H1 (cell line): ENCODE results near the gene ALDH3B1. TPM values are rescaled to one million over a fixed set of nuclear protein-coding genes. Genes with fewer than 3 reads are reported as not detected.
"Not testable (repeated sequence)": the region's sequence is repeated elsewhere in the genome, so short reads cannot be mapped to it uniquely, and the experiment has no call there.

Experiments used
- CTCF ChIA-PET: fragments of 300-600 bp; sonication (Branson Sonifier 250); formaldehyde crosslinking; loops from one replicate; lab custom pipeline; 2021; ENCODE audit not compliant: partially characterized antibody; lab: Charles Lee
- POLR2A ChIA-PET: fragments of 300-600 bp; sonication (Branson Sonifier 250); formaldehyde crosslinking; loops from one replicate; lab custom pipeline; 2021; ENCODE audit warnings: inconsistent platforms; ENCODE audit not compliant: partially characterized antibody; lab: Charles Lee
- DNase-seq, 2 experiments: peaks; one replicate each; pipeline versions ENCODE4 v3.0.0 to v3.0.0-alpha.2; 2010 to 2022; ENCODE audit warnings: low spot score in 2 of 2, low read depth in 1 of 2, mixed read lengths in 1 of 2
- FAIRE-seq: peaks from 2 replicates; lab custom pipeline; 2011; peaks lifted over from hg19 to GRCh38; lab: Jason Lieb, UNC
- H2AFZ ChIP-seq: 2 replicates; pipeline ENCODE4 v1.8.1; 2012; ENCODE audit warnings: low read length, inconsistent platforms
- H2AK5ac ChIP-seq: 2 replicates; pipeline ENCODE4 v1.6.1; 2013; ENCODE audit warnings: low read depth, low read length
- H2BK120ac ChIP-seq: replicated peaks from 2 replicates; pipeline ENCODE3; 2013; ENCODE audit warnings: low read depth, low read length, inconsistent platforms
- H2BK12ac ChIP-seq: 2 replicates; pipeline ENCODE4 v1.6.1; 2013; ENCODE audit warnings: low read depth, low read length
- H2BK15ac ChIP-seq: 2 replicates; pipeline ENCODE4 v1.6.1; 2013; ENCODE audit warnings: low read length
- H2BK20ac ChIP-seq: 2 replicates; pipeline ENCODE4 v1.6.1; 2013; ENCODE audit warnings: low read length
- H2BK5ac ChIP-seq: 2 replicates; pipeline ENCODE4 v1.6.1; 2013; ENCODE audit warnings: low read depth, low read length
- H3K14ac ChIP-seq: 2 replicates; pipeline ENCODE4 v1.6.1; 2013; ENCODE audit warnings: inconsistent platforms; ENCODE audit not compliant: insufficient read length
- H3K18ac ChIP-seq: 2 replicates; pipeline ENCODE4 v1.6.1; 2013; ENCODE audit warnings: low read length; ENCODE audit errors: extremely low read depth
- H3K23ac ChIP-seq: 2 replicates; pipeline ENCODE4 v1.6.1; 2013; ENCODE audit warnings: inconsistent platforms; ENCODE audit not compliant: insufficient read length
- H3K23me2 ChIP-seq: 2 replicates; pipeline ENCODE4 v1.6.1; 2013; ENCODE audit warnings: low read depth, low read length
- H3K27ac ChIP-seq: 2 replicates; pipeline ENCODE4 v1.6.1; 2011; ENCODE audit warnings: low read depth, low read length, inconsistent platforms
- H3K27me3 ChIP-seq, 4 experiments: replicated peaks in 1 of 4; 1 replicate in 1 of 4; 2 replicates in 3 of 4; pipeline versions ENCODE4 v1.6.1 to v1.8.1; 2011 to 2013; ENCODE audit warnings: low read length in 3 of 4, mild to moderate bottlenecking in 3 of 4, inconsistent platforms in 2 of 4, mixed read lengths in 2 of 4, moderate library complexity in 1 of 4; ENCODE audit not compliant: control insufficient read depth in 3 of 4, insufficient read depth in 3 of 4; ENCODE audit errors: extremely low read depth in 1 of 4
- H3K36me3 ChIP-seq, 4 experiments: 2 replicates each; pipeline versions ENCODE4 v1.6.1 to v1.8.1; 2011 to 2013; ENCODE audit warnings: mild to moderate bottlenecking in 4 of 4, low read length in 3 of 4, moderate library complexity in 2 of 4, control low read depth in 1 of 4, inconsistent platforms in 1 of 4; ENCODE audit not compliant: insufficient read depth in 4 of 4, control insufficient read depth in 2 of 4
- H3K4ac ChIP-seq: replicated peaks from 2 replicates; pipeline ENCODE3; 2013; ENCODE audit warnings: low read length, low read depth, mixed read lengths, inconsistent platforms; ENCODE audit not compliant: insufficient read length
- H3K4me1 ChIP-seq, 4 experiments: replicated peaks in 1 of 4; 1 replicate in 1 of 4; 2 replicates in 3 of 4; pipeline versions ENCODE4 v1.6.1 to v1.8.1; 2011 to 2013; ENCODE audit warnings: low read length in 3 of 4, inconsistent platforms in 2 of 4, mixed read lengths in 1 of 4; ENCODE audit not compliant: insufficient read depth in 4 of 4, control insufficient read depth in 3 of 4
- H3K4me2 ChIP-seq, 2 experiments: 2 replicates each; pipeline versions ENCODE4 v1.6.1 to v1.8.1; 2011 to 2013; ENCODE audit warnings: low read depth in 2 of 2, low read length in 2 of 2, control low read depth in 1 of 2, inconsistent platforms in 1 of 2, mild to moderate bottlenecking in 1 of 2; ENCODE audit not compliant: insufficient read depth in 1 of 2
- H3K4me3 ChIP-seq, 4 experiments: fragments of 200-600, 300-600 bp in 1 of 4; sonication (generic), shearing (Covaris generic), sonication (Bioruptor Twin) in 1 of 4; 2 replicates each; pipeline versions ENCODE4 v1.5.1 to v1.8.1; 2011 to 2016; ENCODE audit warnings: low read length in 4 of 4, low read depth in 3 of 4, control low read depth in 2 of 4, inconsistent platforms in 2 of 4, mild to moderate bottlenecking in 2 of 4, mixed read lengths in 1 of 4, moderate library complexity in 1 of 4; ENCODE audit not compliant: insufficient read depth in 2 of 4; ENCODE audit errors: extremely low read depth in 1 of 4
- H3K56ac ChIP-seq: replicated peaks from 2 replicates; pipeline ENCODE3; 2013; ENCODE audit warnings: low read depth, mild to moderate bottlenecking, mixed read lengths, low read length, inconsistent platforms; ENCODE audit not compliant: insufficient read length
- H3K79me1 ChIP-seq: 2 replicates; pipeline ENCODE4 v1.6.1; 2013; ENCODE audit warnings: low read depth, low read length, control low read depth
- H3K79me2 ChIP-seq, 2 experiments: 2 replicates each; pipeline versions ENCODE4 v1.6.1 to v1.8.1; 2012 to 2013; ENCODE audit warnings: low read length in 2 of 2, mild to moderate bottlenecking in 2 of 2, inconsistent platforms in 1 of 2; ENCODE audit not compliant: insufficient read depth in 2 of 2, control insufficient read depth in 1 of 2
- H3K9ac ChIP-seq, 4 experiments: replicated peaks in 1 of 4; 1 replicate in 1 of 4; 2 replicates in 3 of 4; pipeline versions ENCODE4 v1.6.1 to v1.8.1; 2011 to 2013; ENCODE audit warnings: low read depth in 3 of 4, low read length in 3 of 4, control low read depth in 2 of 4, mild to moderate bottlenecking in 2 of 4, moderate library complexity in 2 of 4, inconsistent platforms in 1 of 4; ENCODE audit errors: extremely low read depth in 1 of 4
- H3K9me3 ChIP-seq, 2 experiments: 2 replicates each; pipeline versions ENCODE4 v1.6.1 to v1.8.1; 2012 to 2013; ENCODE audit warnings: mild to moderate bottlenecking in 2 of 2, moderate library complexity in 2 of 2, control low read depth in 1 of 2, inconsistent platforms in 1 of 2, low read depth in 1 of 2, low read length in 1 of 2, mixed read lengths in 1 of 2; ENCODE audit not compliant: insufficient read depth in 2 of 2
- H4K20me1 ChIP-seq, 2 experiments: replicated peaks in 1 of 2; 2 replicates each; pipeline versions ENCODE3 to v1.8.1; 2011 to 2013; ENCODE audit warnings: inconsistent platforms in 2 of 2, low read length in 2 of 2, mild to moderate bottlenecking in 1 of 2; ENCODE audit not compliant: insufficient read depth in 2 of 2, control insufficient read depth in 1 of 2
- H4K5ac ChIP-seq: 2 replicates; pipeline ENCODE4 v1.6.1; 2013; ENCODE audit warnings: low read length, low read depth, mixed read lengths, inconsistent platforms; ENCODE audit not compliant: insufficient read length
- H4K8ac ChIP-seq: 2 replicates; pipeline ENCODE4 v1.8.0; 2013; ENCODE audit warnings: mild to moderate bottlenecking, moderate library complexity, low read length, inconsistent platforms; ENCODE audit not compliant: insufficient read depth; ENCODE audit errors: extremely low read depth
- H4K91ac ChIP-seq: replicated peaks from 2 replicates; pipeline ENCODE3; 2013; ENCODE audit warnings: low read length, mixed read lengths, inconsistent platforms; ENCODE audit not compliant: insufficient read length
- CTCF ChIP-seq, 3 experiments: IDR thresholded peaks; 1 replicate in 2 of 3; 2 replicates in 1 of 3; pipeline versions ENCODE4 v1.5.1 to v1.6.1; 2011; ENCODE audit warnings: low read length in 3 of 3, mild to moderate bottlenecking in 3 of 3, inconsistent platforms in 2 of 3, low read depth in 1 of 3, moderate library complexity in 1 of 3; ENCODE audit not compliant: insufficient read depth in 1 of 3; ENCODE audit errors: control extremely low read depth in 1 of 3
- E2F6 ChIP-seq: IDR thresholded peaks from 2 replicates; pipeline ENCODE4 v1.6.1; 2012; ENCODE audit warnings: inconsistent platforms
- MAX ChIP-seq: IDR thresholded peaks from 2 replicates; pipeline ENCODE4 v1.6.1; 2012; ENCODE audit warnings: inconsistent platforms
- RAD21 ChIP-seq, 2 experiments: IDR thresholded peaks in 1 of 2; conservative IDR thresholded peaks in 1 of 2; 2 replicates each; pipeline ENCODE4 v1.6.1; 2011; ENCODE audit warnings: low read depth in 2 of 2, low read length in 2 of 2, improper control_type of control experiment in 1 of 2, inconsistent platforms in 1 of 2, mild to moderate bottlenecking in 1 of 2, moderate library complexity in 1 of 2
- WGBS, 2 experiments: shearing (Covaris generic) in 1 of 2; methylation state at CpG; one replicate each; pipeline versions ENCODE4 v1.1.6 to v1.1.7; 2013 to 2015; ENCODE audit warnings: low lambda C conversion rate in 2 of 2, mixed read lengths in 2 of 2, inconsistent platforms in 1 of 2, low coverage in 1 of 2, missing lambda C conversion rate in 1 of 2; ENCODE audit not compliant: insufficient replicate concordance in 2 of 2, insufficient coverage in 1 of 2, insufficient read length in 1 of 2; ENCODE audit errors: extremely low coverage in 1 of 2, missing lambda C conversion rate in 1 of 2; 5-methylcytosine and 5-hydroxymethylcytosine counted together
- polyA plus RNA-seq, 7 experiments: library from polyadenylated mRNA; depleted of rRNA in 3 of 7; stranded (reverse) in 5 of 7; unstranded in 2 of 7; fragments of >200 nt in 5 of 7; fragments of 200-250 nt in 2 of 7; gene quantifications; 1 replicate in 5 of 7; 2 replicates in 1 of 7; 4 replicates in 1 of 7; pipeline versions ENCODE4 v1.2.1 to v1.2.3, GENCODE V29; 2011 to 2013; ENCODE audit warnings: missing spikeins in 2 of 7, mixed read lengths in 2 of 7
- total RNA-seq: library from RNA; stranded (reverse); fragmentation: NEBNext Ultra II Directional; extraction: Animal tissue kit (Norgen Biotek cat#: 25700); gene quantifications from 2 replicates; pipeline ENCODE4 v1.2.1, GENCODE V29; 2021

ALDH3B1 gene
- total and polyA plus RNA-seq, 2 of the 8 experiments (the other 6 are each of a cell fraction or from before 2014, with no cell fraction given): 0.32 to 0.47 TPM

GRCh38 chr11:67993821-67994220 lies 16.3 kb upstream of the ALDH3B1 start:
- H3K9me3 ChIP-seq, H3K23ac ChIP-seq, H3K27ac ChIP-seq, H3K4me3 ChIP-seq, H4K20me1 ChIP-seq, H3K9ac ChIP-seq, H3K36me3 ChIP-seq, H4K8ac ChIP-seq, H3K23me2 ChIP-seq, H3K4me2 ChIP-seq, H3K4ac ChIP-seq, H2AK5ac ChIP-seq, H3K18ac ChIP-seq, H4K91ac ChIP-seq, H2BK20ac ChIP-seq, H2BK12ac ChIP-seq, POLR2A ChIA-PET, H2BK5ac ChIP-seq, H2BK120ac ChIP-seq, FAIRE-seq, H2AFZ ChIP-seq, H3K27me3 ChIP-seq, H3K79me2 ChIP-seq, H4K5ac ChIP-seq, H3K56ac ChIP-seq, H2BK15ac ChIP-seq, H3K14ac ChIP-seq, H3K79me1 ChIP-seq: not testable (repeated sequence)
- DNase-seq: peak in 1 of 2 experiments; percentile 77
- H3K4me1 ChIP-seq: peaks cover 0 to 11% (median 8%) of the 10 kb centered on the region in 4 experiments; a peak in 5 of 7 replicates
- 43% methylated on average over 11 of the region's 12 CpGs; no CpG with 5 or more reads in 1 of the 2 experiments for WGBS, 2 experiments
- CTCF ChIA-PET: interaction anchor here (0.5 to 2.3 kb wide), 18 partner anchors 9 to 345 kb away, joined by 3 to 13 read pairs (median 3); partner anchors contain the start of gene ALDH3B1
- TF ChIP-seq E2F6: peak; percentile 94
- peak; percentile 73 for TF ChIP-seq RAD21 (IDR thresholded peaks at IDR 0.05 in 1 of 2, conservative IDR thresholded peaks at IDR 0.05 in 1 of 2; ENCODE audit: low read depth in 2 of 2, low read length in 2 of 2)
- peak; percentile 91 for TF ChIP-seq MAX
- peak; percentile 62 to 72 (median 65) for TF ChIP-seq CTCF (IDR thresholded peaks at IDR 0.05; ENCODE audit: control extremely low read depth in 1 of 3, insufficient read depth in 1 of 3, low read depth in 1 of 3, low read length in 3 of 3)
